ENCODE measurements around the gene NT5C1A.

GRCh38 chr1:39680751-39681150, 8.8 kb upstream of the NT5C1A start:
- TF ChIP-seq, protein P1, sequence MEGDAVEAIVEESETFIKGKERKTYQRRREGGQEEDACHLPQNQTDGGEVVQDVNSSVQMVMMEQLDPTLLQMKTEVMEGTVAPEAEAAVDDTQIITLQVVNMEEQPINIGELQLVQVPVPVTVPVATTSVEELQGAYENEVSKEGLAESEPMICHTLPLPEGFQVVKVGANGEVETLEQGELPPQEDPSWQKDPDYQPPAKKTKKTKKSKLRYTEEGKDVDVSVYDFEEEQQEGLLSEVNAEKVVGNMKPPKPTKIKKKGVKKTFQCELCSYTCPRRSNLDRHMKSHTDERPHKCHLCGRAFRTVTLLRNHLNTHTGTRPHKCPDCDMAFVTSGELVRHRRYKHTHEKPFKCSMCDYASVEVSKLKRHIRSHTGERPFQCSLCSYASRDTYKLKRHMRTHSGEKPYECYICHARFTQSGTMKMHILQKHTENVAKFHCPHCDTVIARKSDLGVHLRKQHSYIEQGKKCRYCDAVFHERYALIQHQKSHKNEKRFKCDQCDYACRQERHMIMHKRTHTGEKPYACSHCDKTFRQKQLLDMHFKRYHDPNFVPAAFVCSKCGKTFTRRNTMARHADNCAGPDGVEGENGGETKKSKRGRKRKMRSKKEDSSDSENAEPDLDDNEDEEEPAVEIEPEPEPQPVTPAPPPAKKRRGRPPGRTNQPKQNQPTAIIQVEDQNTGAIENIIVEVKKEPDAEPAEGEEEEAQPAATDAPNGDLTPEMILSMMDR (IDR thresholded peaks at IDR 0.05; ENCODE audit: poor library complexity, severe bottlenecking): no peak
- TF ChIP-seq SMC3 (conservative IDR thresholded peaks at IDR 0.05; ENCODE audit: poor library complexity) (no peak), POLR2AphosphoS5 (IDR thresholded peaks at IDR 0.05) (no peak), EP300 (conservative IDR thresholded peaks at IDR 0.05; ENCODE audit: poor library complexity, severe bottlenecking) (no peak), RAD21 (conservative IDR thresholded peaks at IDR 0.05) (no peak)
- TF ChIP-seq, protein P2, sequence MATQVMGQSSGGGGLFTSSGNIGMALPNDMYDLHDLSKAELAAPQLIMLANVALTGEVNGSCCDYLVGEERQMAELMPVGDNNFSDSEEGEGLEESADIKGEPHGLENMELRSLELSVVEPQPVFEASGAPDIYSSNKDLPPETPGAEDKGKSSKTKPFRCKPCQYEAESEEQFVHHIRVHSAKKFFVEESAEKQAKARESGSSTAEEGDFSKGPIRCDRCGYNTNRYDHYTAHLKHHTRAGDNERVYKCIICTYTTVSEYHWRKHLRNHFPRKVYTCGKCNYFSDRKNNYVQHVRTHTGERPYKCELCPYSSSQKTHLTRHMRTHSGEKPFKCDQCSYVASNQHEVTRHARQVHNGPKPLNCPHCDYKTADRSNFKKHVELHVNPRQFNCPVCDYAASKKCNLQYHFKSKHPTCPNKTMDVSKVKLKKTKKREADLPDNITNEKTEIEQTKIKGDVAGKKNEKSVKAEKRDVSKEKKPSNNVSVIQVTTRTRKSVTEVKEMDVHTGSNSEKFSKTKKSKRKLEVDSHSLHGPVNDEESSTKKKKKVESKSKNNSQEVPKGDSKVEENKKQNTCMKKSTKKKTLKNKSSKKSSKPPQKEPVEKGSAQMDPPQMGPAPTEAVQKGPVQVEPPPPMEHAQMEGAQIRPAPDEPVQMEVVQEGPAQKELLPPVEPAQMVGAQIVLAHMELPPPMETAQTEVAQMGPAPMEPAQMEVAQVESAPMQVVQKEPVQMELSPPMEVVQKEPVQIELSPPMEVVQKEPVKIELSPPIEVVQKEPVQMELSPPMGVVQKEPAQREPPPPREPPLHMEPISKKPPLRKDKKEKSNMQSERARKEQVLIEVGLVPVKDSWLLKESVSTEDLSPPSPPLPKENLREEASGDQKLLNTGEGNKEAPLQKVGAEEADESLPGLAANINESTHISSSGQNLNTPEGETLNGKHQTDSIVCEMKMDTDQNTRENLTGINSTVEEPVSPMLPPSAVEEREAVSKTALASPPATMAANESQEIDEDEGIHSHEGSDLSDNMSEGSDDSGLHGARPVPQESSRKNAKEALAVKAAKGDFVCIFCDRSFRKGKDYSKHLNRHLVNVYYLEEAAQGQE (IDR thresholded peaks at IDR 0.05; ENCODE audit: borderline replicate concordance): no peak
